T-helper 22 cell (primary cell): ENCODE results near the gene MSN.

Experiments used
- DNase-seq: peaks from one replicate; pipeline ENCODE4 v3.0.0-alpha.2; 2020; ENCODE audit warnings: low read depth

Gene MSN

GRCh38 chrX:65674204-65674893 lies 6.9 kb downstream of the MSN start:
- no peak for DNase-seq

GRCh38 chrX:65677954-65678469 lies 10.6 kb downstream of the MSN start:
- no peak for DNase-seq

DNA sequence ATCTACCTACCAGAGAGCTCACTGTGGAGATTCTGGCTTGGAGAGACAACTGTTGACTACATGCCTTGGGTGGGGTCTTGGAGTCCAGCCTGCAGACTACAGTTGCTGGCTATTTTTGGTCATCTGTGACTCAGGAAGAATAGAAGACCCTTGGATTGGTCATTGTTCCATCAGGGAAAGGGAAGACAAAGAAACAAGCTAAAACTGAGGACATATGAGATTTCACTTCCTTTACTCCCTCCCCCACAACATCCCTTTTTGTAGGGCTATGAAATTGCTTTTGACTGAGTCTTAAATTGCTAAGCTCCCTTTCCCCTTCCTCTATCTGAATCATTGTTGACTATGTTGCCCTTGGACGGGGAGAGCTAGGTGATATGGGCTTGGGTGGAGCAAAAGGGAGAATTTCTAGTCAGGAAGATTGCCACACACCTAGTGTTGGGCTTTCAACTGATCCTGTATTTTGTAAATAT lies 11.7 kb downstream of the MSN start:
- DNase-seq, result no peak

- no peak for DNase-seq
Measured at GRCh38 chrX:65681810-65682209, 14.4 kb downstream of the MSN start.

DNA sequence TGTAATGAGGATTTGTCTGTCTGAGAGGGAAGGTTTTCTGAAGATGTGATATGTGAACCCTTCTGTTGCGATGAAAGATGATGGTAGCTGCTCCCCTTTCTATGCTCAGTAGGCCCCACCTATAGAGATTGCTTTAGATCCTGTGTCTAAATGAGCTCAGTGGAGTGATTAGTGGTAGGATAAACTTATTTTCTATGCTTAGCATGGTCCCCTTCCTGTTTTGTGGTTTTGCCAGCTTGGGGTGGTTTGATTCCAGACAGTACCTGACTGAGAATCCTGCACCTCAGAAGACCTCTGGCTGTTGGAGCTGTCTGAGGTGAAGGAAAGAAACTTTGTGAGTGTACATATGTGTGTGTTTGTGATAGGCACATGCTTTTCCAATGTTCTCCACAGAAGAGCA lies 17.7 kb downstream of the MSN start:
- no peak for DNase-seq

GRCh38 chrX:65686236-65686635 lies 18.8 kb downstream of the MSN start:
- no peak for DNase-seq

- DNase-seq, result no peak
Measured at GRCh38 chrX:65687367-65687766, 19.9 kb downstream of the MSN start.

DNA sequence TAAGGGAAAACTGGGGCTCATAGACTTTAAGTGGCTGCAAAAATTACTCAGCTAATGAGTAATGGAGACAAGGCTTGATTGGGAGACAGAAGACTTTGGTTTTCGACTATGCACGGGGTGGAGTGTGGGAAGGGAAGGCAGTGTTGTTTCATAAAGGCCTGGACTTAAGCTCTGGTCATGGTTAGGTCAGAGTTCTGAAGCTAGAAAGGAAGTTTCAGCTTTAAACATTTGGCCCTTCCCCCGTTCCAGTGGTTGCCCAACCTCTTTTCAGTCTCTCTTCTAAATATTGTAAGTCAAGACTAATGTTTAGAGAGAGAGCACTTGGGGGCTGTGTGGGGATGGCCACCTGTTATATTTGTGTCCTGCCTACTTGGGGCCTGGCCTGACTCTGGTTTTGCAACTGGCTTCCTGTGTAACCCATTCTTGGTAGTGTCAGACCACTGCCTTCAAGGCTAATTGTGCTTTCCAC lies 21.0 kb downstream of the MSN start:
- no peak for DNase-seq

DNA sequence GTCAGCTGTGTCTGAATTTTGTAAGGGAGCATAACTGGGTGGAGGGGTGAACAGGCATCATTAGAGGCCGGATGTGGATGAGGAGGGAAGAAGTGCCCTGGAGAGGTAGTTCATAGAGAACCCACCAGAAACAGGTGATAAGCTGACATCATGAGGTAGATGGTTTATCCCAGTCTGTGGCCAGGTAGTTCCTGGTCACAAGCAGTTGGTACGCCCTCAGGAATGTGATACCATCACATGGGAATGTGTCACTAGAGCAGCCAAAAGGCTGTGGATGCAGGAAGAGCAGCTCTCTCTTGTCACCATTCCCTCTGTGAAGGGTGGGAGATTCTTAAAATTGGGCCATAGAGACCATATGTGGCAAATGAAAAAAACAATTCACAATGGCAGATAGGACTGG lies 21.9 kb downstream of the MSN start:
- no peak for DNase-seq

GRCh38 chrX:65690057-65690855 lies 22.8 kb downstream of the MSN start:
- no peak for DNase-seq

DNA sequence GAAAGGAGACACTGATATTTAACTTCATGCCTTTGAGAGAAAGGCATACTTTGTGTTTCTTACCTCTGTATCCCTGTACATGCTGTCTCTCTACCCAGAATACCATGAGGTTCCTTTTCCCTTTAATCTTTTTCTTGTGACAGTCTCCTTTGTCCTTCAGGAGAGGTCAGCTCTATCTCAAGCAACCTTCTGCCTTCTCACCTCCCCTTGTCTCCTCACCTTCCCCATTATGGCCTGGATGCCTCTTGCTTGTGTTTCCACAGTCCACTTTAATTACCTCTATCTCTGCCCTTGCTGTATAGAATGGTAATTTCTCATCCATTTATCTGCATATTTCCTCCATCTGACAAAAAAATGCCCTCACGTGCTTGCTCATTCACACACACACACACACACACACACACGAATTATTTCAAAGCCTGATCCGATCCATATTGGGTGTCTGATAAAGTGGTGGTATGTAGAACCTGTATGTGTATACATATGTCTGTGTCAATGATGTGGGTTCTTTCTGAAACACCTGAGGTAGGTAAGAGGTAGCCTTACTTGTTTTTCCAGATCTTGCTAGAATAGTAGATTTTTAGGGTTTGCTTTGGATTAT lies 28.5 kb downstream of the MSN start:
- DNase-seq, result no peak

GRCh38 chrX:65696613-65697012 lies 29.2 kb downstream of the MSN start:
- no peak for DNase-seq

DNA sequence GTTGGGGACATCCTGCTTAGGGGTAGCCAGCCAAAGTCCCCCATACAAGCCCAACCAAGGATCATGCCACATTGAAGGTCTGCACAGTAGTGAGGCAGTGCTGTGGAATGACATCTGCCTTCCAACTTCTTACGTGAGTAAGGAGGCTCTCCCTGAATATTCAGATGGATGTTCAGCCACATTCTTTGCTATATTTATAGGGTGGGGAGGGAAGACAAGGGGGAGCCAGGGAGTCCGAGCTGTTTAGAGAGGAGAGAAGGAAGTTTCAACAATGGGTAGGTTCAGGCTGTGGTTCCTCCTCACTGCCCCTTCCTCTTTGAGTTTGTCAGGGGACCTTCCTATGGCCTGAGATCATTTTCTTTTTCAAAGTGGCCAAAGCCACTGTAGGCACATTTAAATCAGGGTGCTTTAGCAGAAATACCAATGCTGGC lies 29.8 kb downstream of the MSN start:
- no peak for DNase-seq

DNA sequence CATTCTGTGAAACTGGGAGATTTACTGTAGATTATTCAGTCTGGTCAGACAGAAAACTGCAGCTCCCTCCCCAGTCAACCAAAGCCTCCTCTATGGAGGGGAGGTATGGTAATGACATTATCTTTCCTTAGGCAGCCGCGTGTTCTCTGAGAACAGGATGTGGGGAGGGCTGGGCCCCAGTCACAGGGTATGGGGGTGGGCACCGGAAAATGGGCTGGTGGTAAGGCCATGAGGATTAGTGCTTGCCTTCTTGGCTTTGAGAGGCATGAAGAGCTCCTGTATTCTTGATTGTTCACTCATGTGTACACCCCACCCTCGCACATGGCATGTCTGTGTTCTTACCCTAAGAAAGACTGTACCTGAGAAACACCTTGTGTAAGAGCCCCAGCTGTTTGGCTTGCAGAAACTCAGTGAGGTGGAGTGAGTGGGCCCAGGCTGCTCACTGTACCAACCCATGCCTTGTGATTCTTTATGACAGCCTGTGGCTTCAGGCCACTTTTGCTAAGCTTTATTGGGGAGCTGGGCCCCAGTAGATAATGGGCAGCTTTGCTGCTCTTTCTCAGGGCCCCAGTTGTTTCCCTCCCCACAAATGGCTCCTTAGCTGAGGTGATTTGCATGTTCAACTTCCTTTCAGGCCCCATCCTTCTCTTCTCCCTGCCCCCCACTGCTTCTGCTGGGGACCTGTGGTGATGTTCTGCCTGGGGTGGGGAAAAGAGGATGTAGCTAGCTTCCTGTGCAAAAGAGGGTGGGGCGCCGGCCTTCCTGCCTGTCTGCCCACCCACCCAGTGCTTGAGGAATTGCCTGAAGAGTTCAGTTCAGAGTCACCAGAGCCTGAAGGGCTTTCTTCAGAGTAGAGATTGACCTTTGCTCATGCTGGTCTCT lies 30.7 kb downstream of the MSN start:
- peak; percentile 64 for DNase-seq

- DNase-seq, result no peak
Measured at GRCh38 chrX:65702956-65703355, 35.5 kb downstream of the MSN start.

GRCh38 chrX:65705439-65705838 lies 38.0 kb downstream of the MSN start:
- no peak for DNase-seq

DNA sequence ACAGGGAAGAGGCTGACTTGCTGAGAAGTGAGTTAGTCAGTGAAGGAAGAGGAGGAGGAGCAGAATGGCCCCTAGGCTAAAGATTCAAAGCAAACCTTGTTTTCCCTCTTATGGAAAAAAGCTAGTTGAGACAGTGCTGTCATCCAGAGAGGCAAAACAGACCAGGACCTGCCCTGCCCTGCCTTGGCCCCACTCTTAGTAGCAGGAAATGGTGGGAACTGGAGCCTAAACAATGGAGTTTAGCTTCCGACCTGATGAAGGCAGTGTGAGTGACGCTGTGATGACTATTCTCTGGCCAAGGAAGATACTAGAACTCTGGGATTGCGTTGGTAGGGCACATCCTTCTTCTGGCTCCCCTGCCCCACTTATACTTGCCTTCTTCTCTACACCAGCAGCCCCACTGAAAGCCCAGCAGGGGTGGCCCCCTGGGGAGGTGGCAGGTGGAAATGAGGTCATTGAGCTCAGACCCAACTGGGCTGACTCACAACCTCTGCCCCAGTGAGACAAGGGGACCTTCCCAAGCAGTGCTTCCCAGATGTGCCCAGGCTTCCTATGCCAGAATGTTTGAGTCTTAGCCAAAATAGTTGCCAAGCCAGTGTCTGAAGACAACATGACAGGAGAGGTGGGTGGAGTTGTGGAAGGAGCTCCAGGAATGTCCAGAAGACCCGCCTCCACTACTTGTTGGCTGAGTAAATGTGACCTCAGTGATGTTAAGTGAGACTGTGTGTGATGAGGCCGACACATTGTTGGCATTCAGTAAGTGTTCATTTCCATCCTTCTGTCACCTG lies 38.8 kb downstream of the MSN start:
- DNase-seq, result peak; percentile 51

GRCh38 chrX:65707151-65707550 lies 39.7 kb downstream of the MSN start:
- DNase-seq, result no peak

GRCh38 chrX:65712005-65712806 lies 44.8 kb downstream of the MSN start:
- no peak for DNase-seq

- no peak for DNase-seq
Measured at GRCh38 chrX:65718538-65718937, 51.1 kb downstream of the MSN start.
